SU-DHL-6 (cell line): ENCODE results near the gene MUC5B.

ENCODE experiments used
- CTCF ChIP-seq: fragments of 200-600 bp; sonication (generic); IDR thresholded peaks from one replicate; pipeline ENCODE4 v1.5.1; 2017; ENCODE audit warnings: antibody characterized with exemption, mild to moderate bottlenecking, low read length, moderate library complexity; ENCODE audit not compliant: insufficient read depth, poor library complexity, severe bottlenecking
- EZH2phosphoT487 ChIP-seq: fragments of 200-600 bp; sonication (generic), shearing (Covaris generic); conservative IDR thresholded peaks from 2 replicates; pipeline ENCODE4 v1.6.1; 2018; ENCODE audit warnings: mild to moderate bottlenecking, antibody characterized with exemption, low read length, moderate library complexity, mixed read lengths

GRCh38 chr11:1283906-1284305 lies 61.0 kb downstream of the MUC5B start:
- TF ChIP-seq CTCF (no peak), EZH2phosphoT487 (no peak)
